22Rv1 (cell line): ENCODE data around the gene RBBP8NL.

Experiments
- ZFX ChIP-seq: fragments of 450-650 bp; IDR thresholded peaks from 2 replicates; pipeline ENCODE4 v1.6.1; 2017; ENCODE audit warnings: antibody characterized with exemption, borderline replicate concordance
- TF ChIP-seq, protein P1 (sequence below): fragments of 450-650 bp; IDR thresholded peaks from 2 replicates; pipeline ENCODE4 v1.5.1; 2017; ENCODE audit warnings: mild to moderate bottlenecking

GRCh38 chr20:62459488-62459887 lies 32.1 kb upstream of the RBBP8NL start:
- TF ChIP-seq, protein P1, sequence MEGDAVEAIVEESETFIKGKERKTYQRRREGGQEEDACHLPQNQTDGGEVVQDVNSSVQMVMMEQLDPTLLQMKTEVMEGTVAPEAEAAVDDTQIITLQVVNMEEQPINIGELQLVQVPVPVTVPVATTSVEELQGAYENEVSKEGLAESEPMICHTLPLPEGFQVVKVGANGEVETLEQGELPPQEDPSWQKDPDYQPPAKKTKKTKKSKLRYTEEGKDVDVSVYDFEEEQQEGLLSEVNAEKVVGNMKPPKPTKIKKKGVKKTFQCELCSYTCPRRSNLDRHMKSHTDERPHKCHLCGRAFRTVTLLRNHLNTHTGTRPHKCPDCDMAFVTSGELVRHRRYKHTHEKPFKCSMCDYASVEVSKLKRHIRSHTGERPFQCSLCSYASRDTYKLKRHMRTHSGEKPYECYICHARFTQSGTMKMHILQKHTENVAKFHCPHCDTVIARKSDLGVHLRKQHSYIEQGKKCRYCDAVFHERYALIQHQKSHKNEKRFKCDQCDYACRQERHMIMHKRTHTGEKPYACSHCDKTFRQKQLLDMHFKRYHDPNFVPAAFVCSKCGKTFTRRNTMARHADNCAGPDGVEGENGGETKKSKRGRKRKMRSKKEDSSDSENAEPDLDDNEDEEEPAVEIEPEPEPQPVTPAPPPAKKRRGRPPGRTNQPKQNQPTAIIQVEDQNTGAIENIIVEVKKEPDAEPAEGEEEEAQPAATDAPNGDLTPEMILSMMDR, result no peak
- TF ChIP-seq ZFX, result no peak
